HG03575 (cell line): ENCODE measurements around the gene EFCAB14.
"Not testable (repeated sequence)": the region's sequence is repeated elsewhere in the genome, so short reads cannot be mapped to it uniquely, and the experiment has no call there.

ENCODE experiments used
- ATAC-seq: cut with Tn5 transposase; IDR thresholded peaks from one replicate; pipeline ENCODE4 v1.9.1; 2021; ENCODE audit not compliant: unreplicated experiment, insufficient number of reproducible peaks, low FRiP score; ENCODE audit errors: extremely low read depth

EFCAB14 gene, protein sequence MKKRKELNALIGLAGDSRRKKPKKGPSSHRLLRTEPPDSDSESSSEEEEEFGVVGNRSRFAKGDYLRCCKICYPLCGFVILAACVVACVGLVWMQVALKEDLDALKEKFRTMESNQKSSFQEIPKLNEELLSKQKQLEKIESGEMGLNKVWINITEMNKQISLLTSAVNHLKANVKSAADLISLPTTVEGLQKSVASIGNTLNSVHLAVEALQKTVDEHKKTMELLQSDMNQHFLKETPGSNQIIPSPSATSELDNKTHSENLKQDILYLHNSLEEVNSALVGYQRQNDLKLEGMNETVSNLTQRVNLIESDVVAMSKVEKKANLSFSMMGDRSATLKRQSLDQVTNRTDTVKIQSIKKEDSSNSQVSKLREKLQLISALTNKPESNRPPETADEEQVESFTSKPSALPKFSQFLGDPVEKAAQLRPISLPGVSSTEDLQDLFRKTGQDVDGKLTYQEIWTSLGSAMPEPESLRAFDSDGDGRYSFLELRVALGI

DNA sequence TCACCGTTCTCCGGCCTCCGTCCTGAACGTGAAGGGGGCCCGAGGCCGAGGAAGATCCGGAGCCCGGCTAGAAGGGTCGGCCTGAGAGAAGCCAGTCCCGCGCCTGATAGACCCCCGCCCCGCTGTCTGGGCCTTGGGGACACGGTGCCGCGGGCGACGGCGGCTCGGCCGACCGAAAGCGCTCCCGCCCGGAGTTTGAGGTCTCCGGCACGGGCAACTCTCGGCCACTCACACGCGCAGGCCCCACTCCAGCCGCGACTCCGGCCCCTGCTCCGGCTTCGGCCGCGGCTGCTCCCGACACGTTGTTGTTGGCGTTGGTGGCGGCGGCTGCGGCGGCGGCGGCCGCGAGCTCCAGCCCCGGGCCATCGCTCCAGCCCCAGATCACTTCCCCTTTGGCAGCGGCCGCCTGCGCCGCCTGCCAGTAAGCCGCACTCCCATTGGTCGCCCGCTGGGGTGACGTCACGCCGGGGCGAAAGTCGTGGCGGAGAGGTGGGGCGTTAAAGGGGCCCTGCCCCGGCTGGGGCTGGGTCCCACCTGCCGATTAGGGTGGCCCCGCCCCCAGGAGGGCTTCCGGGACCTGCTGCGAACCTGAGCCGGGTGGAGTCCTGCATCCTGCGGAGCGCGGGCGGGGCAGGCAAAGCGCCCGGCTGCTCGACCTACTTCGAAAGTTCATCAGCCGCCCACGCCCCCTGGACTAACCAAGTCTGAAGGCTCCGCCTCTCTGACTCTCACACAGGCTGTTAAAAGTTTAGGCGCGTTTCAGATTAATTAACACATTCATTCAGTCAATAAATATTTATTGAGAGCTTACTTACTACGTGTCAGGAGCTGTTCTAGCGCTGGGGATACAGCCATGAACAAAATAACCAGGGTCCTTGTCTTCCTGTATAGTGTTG lies at the start of gene EFCAB14:
TSS of gene EFCAB14 (minus strand) at position 388 of the 896 bp plus-strand sequence. CDS start 1,027 bp downstream, outside the sequence.
- ATAC-seq: peak; percentile 79

DNA sequence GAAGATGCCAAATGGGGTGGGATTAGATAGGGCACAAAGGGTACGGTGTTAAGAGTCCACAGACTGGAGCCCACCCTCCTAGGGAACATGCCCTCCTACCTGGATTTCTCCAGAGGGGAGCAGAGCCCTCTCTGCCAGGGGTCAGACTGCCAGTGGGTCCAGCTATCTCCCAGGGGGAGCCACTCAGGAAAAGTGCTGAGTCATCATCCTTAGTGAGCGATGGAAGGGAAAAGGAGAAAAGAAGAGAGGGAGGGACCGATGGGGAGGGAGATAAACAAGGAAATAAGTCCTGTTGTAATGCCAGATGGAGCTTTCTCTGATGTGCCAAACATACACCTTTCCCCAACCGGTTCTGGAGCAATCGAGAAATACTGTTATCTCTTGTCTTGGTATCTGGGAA lies 49.5 kb upstream of the EFCAB14 start:
- ATAC-seq: no peak

DNA sequence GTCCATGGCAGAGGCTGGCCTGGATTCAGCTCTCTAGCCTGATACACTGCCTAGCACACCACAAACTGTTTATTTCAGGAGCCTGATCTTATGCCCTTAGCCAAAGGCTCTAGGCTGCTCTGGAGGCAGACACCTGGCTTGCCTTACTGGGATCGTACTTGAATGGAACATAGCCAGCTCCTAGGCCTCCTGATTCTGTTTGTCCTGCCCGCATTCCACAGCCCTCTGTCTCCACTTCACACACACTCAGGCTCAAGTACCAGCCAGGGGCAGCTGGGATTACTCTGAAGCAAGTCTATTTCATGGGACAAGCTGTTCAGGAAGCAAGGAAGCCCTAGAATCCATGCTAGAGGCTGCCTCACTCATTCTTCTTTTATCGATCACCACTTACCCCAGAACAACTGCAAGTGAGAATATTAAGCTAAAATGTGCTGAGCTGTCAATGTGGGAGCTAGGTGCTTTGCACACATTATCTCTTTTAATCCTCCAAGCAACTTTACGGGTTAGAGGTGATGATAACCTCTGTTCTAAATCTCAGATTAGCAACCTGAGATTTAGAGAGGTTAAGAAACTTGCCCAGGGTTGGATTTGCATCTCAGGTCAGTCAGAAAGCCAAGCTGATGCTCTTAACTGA lies 48.9 kb upstream of the EFCAB14 start:
- ATAC-seq: no peak

DNA sequence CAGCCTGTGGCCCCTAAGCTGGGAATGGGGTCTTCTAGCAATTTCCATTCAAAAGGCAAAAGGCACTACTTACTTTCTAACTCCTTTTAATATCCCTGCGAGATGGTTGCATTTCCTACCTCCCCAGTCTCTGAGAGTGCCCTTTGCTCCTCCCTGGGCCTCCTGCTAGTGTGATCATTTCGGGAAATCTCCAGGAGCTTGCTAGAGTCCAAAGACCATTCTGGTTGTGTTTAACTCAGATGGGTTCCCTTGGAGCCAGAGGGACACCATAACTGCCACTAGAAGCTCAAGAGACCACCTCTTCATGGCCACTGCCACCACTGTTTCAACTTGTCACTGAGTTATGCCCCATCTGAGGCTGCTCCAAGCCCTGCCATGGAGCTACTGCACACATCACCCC lies 45.5 kb upstream of the EFCAB14 start:
- no peak for ATAC-seq

DNA sequence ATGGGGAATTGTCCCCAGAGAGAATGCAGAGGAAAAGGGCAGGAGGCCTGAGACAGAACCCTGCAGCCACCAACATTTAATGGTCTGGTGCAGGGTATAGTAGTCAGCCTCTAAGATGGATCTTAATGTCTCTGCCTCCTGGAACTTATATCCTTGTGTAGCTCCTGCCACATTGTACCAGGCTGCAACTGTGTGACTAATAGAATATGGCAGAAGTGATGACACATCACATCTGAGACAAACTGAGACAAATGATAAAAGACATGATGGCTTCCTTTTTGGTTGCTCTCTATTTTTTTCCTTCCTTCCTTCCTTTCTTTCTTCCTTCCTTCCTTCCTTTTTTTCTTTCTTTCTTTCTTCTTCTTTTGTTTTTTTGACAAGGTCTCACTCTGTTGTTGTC lies 42.8 kb upstream of the EFCAB14 start:
- no peak for ATAC-seq

DNA sequence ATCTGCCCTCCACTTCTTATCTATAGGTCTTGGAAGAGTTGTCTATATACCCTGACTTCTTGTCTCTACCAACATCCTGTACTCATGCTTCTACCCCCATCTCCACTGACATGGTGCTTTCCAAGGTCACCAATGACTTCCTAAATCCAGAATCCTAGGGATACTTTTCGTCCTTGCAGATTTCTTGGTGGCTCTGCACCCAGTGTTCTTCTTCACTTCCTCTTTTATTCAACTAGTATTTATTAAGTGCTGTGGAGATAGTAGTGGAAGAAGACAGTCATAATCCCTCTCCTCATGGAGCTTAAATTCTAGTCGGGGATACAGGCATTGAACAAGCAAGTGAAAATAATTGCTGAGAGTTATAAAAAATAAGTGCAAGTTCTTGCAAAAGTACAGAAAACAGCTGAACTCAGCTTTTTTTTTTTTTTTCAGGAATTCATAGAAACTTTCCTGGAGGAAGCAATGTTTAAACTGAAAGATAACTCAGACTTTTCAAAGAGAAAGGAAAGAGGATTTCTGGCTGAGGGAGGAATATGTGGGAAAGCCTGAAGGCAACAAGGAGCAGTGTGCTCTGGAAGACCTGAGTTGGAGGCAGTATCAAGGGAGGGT lies 41.7 kb upstream of the EFCAB14 start:
- no peak for ATAC-seq

DNA sequence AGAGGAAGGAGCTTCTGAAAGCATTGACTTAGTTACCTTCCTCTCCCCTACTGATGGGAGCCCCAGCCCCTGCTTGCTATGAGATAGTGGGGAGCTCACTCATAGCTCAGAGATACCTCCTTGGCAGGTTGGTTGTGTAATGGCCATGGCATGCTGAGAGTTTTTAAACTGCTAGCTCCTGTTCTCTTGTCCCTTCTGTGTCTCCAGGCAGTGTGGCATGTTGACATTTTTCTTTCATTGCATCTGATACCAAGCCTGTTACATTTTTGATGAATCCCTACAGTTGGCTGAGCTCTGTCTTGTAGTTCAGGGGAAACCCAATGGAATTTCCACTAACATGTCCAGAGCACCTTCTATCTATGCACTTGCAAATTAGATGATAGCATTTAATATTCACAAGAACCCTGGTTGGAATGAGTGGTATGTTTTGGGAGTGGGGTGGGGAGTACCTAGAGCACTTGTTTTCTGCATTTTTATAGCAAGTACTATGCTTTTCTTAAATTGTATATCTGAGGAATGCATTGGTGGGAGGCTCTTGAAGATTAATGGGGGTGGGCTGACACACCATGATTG lies 39.1 kb upstream of the EFCAB14 start:
- ATAC-seq: no peak

DNA sequence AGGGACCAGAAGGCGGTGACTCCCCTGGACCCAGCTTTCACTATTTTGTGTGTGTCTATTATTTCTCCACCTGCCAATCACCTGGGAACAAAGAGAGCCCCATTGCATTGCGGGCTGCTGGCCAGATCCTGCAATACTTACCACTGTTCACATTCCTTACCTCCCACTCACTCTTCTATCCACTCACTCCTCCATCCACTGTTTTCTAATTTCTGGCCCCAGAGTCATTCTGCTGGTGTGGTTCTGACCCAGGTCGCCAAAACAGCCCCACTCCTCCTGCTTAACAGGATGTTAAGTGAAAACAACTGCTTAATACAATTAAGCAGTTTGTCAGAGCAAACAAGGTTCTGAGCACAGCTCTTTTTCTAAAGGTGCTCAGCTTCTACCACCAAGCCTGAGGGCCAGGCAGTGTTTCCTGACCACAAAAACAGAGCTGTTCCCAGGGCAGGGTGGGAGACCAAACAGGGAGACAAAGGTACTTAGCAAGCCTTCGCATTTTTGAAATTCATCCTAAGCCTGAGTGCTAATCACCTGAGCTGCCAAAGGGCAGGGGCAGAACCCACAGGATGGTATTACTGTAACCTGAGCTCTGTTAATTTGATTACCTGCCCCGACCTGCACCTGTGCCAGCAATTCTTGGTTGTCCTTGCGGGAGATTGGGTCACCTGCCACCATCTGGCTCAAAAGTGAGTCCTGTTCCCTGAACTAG lies 38.5 kb upstream of the EFCAB14 start:
- no peak for ATAC-seq

DNA sequence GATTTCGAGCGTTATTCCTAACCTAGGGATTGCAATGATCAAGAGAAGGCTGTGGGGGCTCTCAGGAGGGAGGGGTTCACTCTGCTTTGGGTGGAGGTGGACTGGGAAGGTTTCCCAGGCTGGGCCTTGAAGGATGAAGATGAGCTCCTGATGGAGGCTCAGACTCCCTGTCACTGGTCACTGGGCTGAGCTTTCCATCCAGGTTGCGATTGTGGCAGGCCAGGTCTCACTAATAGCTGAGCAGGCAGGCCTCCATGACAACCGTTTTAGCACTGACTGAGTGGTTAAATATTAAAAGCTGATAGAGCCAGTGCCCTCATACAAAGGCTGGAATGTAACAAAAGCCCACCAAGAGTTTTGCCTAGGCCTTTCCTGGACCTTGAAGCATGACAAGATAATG lies 36.2 kb upstream of the EFCAB14 start:
- ATAC-seq: no peak

DNA sequence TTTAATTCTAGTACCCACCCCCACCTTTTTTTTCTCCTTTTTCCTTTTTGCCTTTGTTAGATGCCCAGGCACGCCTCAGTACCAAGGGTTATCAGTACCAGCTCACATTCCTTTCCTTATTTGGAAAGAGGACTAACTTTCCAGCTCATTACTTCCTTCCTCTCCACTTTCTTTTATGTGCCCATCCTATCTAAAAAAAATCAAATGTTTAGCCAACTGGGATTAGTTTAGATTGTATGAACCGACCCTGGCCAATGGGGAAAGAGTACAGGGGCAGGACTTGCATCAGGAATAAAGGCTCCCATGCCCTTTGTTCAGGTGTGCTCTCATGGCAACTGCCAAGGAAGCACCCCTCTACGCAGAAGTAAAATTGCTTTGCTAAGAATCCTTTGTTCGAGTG lies 35.8 kb upstream of the EFCAB14 start:
- ATAC-seq: not testable (repeated sequence)

DNA sequence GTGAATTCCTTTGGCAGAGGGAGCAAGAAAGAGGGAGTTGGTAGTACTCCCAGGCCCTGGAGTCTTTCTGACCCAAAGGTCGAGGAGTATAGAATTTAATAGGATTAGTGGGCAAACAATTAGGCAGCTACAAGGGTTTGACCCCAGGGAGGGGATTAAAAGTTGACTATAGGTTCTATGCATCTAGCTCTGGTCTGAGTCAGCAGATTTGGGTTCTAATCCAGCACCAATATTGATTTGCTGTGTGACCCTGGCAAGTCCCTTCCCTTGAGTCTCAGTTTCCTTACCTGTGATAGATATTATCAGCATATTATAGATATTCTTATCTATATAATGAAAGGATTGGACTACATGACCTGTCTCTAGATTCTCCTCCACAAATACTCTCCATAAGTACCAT lies 35.1 kb upstream of the EFCAB14 start:
- ATAC-seq: no peak

DNA sequence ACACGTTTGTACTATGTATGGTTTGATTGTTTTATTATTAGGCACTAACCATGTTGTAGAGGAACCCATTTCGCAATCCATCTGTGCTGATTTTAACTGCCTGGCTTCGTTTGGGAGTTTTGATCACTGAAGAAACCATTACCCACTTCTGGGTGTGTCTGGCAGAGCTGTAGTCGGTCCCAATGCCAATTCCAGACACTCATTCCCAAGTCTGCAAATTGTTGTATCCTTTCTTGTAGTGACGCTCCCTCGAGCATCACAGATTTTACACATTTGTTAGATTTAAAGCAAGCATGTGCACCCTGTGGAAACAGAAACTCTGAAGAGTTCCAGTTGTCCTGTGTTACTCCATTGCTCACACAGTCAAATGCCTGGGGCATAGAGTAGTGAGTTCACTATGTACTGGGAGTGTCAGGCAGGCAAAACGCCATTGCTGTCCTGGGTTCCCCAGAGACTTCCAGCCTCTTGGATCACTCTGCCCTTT lies 31.0 kb upstream of the EFCAB14 start:
- no peak for ATAC-seq

DNA sequence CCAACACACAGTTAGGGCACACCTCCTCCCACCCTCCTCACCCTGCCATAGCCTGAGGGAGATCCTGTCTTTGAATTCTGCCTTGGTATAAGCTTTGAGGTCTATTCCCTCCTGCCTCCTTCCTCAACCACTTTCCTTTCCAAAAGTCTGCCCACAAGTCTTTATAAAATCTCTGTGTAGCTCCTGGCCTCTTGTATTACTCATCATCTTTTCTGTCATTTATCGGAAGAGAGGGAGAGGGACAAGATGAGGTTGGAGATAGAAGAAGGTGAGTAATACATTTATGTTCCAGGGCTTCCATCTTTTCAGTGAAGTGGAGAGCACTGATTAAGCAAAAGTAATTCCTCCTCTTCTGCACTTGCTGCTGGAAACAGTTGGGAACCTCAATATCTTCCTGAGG lies 30.5 kb upstream of the EFCAB14 start:
- no peak for ATAC-seq

DNA sequence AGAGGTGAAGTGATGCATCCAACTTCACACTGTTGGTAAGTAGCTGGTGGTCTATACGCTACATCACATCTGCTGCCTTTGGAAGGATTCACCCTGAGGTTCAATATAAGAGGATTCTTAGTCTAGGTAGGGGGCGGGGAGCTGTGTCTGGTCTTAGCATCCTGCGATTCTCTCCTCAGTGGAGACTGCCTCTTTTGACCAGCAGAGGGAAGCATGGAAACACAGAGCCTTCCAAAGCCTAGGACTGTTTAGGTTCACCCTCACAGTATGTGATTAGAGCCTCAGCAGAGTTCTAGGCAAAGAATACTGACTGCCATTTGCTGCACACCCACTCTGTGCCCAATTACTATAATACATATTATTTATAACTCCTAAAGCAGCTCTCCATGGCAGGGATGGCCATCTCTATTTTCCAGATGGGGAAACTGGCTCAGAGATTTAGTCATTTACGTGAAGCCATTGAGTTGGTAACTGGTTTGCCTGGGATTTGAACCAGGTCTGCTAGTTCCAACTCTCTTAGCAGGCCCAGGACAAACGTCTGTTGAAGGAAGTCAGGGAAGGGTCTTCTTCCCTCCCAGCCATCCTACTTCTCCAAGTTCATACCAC lies 28.9 kb upstream of the EFCAB14 start:
- no peak for ATAC-seq

DNA sequence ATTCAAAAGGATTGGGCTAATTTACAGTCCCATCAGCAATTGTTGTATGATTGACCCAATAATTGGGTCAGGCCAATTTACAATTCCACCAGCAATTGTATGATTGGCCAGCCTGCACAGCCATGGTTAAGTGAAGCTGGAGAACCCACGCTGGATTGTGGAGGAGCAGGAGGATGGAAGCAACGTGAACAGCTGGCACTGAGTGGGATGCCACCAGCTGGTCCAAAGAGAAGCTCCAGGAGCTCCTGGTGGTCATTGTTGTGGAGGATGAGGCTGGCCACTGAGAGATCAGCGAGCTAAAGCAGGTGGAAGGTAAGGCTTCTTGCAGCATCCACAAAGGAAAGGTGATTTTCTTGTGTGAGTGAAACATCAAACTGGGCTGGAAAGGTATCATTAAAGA lies 23.2 kb upstream of the EFCAB14 start:
- no peak for ATAC-seq

DNA sequence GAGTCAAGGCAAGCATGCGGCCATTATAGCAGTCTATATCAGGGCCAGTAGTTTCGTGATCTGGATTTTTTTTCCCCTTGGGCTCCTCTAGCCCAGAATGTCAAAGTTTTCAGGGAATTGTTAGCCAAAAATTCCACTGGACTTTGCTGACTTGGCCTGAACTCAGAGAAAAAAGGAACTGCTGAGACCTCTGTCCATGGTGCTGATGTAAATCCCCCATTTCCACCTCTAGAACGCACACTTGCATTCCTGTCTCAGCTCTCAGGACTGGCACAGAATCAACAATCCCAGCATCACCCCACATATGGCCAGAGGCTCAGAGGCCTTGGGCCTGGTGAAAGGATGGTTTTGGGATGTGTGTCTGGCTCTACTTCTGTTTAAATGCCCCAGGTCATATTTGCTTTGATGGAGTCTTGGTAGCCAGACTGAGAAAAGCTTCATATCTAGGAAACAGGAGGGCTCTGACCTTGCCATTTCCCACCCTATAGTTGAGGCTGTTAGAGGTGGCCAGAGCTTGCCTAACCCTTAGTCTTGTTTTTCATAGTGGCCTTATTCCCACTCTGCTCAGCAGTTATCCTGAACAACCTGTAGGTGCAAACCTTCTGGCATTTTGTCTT lies 16.9 kb upstream of the EFCAB14 start:
- ATAC-seq: no peak

DNA sequence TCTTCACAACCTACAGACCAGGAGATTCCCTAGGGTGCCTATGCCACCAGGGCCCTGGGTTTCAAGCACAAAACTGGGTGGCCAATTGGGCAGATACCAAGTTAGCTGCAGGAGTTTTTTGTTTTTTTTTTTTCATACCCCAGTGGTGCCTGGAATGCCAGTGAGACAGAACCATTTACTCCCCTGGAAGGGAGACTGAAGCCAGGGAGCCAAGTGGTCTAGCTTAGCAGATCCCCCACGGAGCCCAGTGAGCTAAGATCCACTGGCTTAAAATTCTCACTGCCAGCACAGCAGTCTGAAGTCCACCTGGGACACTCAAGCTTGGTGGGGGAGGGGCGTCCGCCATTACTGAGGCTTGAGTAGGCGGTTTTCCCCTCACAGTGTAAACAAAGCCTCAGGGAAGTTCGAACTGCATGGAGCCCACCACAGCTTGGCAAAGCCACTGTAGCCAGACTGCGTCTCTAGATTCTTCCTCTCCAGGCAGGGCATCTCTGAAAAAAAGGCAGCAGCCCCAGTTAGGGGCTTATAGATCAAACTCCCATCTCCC lies 9.5 kb upstream of the EFCAB14 start:
- not testable (repeated sequence) for ATAC-seq
